Tibial nerve (tissue), 3 donors: ENCODE data around the gene ZBTB20.

Experiments
- POLR2A ChIP-seq, 2 donors: fragments of 450-650 bp; IDR thresholded peaks; one replicate each; pipeline ENCODE4 v1.6.1; 2017; ENCODE audit warnings: antibody characterized with exemption in 2 of 2, mild to moderate bottlenecking in 2 of 2, moderate library complexity in 2 of 2
- TF ChIP-seq, protein P1 (sequence below), 5 experiments: fragments of 200-600 bp in 3 of 5; fragments of 450-650 bp in 2 of 5; sonication (generic) in 3 of 5; IDR thresholded peaks; one replicate each; pipeline ENCODE4 v1.5.1; 2016 to 2019; ENCODE audit warnings: antibody characterized with exemption in 5 of 5, mild to moderate bottlenecking in 3 of 5, moderate library complexity in 2 of 5

DNA sequence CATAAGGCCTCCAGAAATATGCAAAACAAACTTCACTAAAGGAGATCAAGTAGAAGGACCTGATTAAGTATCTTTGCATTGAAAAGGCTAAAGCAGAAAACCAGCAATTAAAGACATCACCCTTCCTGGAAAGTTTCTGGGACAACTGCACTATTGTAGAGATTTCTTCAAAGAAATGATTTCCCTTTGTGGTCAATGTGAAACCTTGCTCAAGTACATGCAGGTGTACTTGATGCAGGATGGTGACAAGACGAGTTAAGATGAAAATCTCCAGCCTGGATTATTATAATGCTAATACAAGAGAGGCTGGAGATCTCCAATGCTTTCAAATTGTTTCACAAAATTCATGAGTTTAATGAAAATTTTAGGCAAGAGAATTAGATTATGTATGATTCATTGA, 644.9 kb downstream of the ZBTB20 start:
- no peak for TF ChIP-seq POLR2A (IDR thresholded peaks at IDR 0.05)
- TF ChIP-seq, protein P1, sequence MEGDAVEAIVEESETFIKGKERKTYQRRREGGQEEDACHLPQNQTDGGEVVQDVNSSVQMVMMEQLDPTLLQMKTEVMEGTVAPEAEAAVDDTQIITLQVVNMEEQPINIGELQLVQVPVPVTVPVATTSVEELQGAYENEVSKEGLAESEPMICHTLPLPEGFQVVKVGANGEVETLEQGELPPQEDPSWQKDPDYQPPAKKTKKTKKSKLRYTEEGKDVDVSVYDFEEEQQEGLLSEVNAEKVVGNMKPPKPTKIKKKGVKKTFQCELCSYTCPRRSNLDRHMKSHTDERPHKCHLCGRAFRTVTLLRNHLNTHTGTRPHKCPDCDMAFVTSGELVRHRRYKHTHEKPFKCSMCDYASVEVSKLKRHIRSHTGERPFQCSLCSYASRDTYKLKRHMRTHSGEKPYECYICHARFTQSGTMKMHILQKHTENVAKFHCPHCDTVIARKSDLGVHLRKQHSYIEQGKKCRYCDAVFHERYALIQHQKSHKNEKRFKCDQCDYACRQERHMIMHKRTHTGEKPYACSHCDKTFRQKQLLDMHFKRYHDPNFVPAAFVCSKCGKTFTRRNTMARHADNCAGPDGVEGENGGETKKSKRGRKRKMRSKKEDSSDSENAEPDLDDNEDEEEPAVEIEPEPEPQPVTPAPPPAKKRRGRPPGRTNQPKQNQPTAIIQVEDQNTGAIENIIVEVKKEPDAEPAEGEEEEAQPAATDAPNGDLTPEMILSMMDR (IDR thresholded peaks at IDR 0.05), result no peak
